ENCODE results near the gene RPL19. TPM values are rescaled to one million over a fixed set of nuclear protein-coding genes. Genes with fewer than 3 reads are reported as not detected.
A peak's percentile ranks its signal among the peaks of the same experiment; 100 is the strongest.

Gene RPL19
- total RNA-seq, 1 experiment from 2014 or later: 2,044 TPM

DNA sequence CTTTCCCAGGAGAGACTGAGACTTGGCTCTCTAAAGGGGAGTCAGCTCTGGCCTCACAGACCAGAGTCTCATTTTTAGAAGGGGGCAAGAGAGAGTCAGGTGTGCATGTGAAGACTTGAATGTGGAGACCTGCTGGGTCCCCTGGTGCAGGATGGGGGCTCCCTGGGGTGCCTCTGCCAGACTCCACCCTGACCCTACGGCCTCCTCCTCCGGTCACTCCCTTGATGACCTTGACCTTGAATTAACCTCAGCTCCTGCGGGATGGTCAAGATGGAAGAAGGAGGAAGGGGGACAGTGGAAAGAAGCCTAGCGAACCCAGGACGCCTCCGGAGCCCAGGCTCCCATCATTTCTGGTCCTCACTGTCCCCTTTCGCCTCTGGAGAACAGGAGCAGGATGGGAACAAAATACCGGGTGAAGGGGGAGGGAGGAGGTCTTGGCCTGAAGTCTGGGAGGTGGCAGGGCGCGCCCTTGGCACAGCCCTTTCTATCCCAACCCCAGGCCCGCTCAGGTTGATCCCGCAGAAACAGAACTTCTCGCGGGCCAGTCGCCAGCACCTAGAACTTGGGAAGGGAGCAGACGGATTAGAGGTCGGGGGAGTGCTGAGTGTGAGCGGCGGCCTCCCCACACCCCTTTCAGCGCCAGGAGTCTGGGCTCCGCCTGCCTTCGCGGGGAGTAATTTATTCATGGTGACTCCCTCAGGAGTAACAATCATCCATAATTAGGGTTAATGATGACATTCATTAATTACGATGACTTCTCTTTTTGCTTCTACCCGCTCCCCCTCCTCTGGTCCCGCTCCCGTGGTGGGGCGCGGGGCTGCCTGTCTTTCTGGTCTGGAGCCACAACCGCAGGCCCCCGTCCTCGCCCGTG lies 24.1 kb downstream of the RPL19 start:
- no peak for DNase-seq (ENCODE audit: low read depth)

DNA sequence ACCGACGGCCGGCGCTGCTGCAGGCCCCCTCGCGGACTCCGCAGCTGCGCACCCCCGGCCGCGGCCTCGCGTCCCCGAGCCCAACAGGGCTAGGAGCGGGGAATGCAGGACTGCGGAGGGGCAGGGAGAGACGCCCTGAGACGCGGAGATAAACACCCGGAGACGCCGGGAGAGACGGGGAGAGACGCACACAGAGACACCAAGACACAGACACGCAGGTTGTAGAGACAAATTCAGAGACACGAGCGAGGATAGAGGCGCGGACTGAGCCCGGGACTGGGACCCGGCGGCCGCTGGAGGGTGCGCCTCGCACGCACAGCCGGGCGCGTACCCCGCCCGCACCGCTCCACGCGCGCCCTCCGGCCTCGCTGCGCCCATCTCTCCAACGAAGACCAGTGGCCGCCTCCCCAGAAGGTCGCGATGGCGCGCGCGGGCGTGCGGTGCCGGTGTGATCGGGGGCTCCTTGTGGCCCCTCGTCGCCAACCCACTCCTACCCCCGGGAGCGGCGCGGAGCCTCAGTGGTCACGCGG lies 24.8 kb downstream of the RPL19 start:
- no peak for DNase-seq (ENCODE audit: low read depth)

DNA sequence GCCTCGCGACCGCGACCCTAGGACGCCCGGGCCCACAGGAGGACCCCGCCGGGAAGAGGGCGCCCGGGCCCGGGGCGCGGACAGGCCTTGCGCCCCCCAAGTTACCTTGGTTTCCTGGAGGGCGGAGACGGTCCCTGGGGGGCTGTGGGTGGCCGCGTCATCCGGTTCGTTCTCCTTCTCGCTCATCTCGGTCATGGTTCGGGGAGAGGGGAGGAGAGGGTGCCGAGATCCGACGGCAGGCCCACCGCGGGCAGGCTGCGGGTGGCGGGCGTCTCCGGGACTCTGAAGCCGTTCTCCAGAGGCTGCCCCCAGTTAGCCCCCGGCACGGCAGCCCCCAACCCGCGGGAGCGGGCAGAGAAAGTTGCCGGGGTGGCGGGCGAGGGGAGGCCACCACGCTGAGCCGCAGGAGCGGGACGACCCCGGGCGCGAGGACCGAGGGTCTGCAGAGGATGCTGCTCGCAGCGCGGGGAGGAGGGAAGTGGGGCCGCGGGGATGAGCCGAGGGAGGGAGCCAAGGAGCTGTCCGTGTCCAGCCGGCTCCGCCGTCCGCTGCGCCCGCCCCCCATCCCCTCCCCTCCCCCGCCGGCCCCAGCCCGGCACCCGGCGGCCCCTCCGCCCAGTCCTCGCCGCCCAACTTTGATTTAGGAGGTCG lies 25.4 kb downstream of the RPL19 start, which contains the start of gene STAC2:
Gene STAC2, minus strand, starts transcription at position 638 of the 651 bp plus-strand sequence. Its CDS starts 443 bp downstream, at position 195.
- no peak for DNase-seq (ENCODE audit: low read depth)

DNA sequence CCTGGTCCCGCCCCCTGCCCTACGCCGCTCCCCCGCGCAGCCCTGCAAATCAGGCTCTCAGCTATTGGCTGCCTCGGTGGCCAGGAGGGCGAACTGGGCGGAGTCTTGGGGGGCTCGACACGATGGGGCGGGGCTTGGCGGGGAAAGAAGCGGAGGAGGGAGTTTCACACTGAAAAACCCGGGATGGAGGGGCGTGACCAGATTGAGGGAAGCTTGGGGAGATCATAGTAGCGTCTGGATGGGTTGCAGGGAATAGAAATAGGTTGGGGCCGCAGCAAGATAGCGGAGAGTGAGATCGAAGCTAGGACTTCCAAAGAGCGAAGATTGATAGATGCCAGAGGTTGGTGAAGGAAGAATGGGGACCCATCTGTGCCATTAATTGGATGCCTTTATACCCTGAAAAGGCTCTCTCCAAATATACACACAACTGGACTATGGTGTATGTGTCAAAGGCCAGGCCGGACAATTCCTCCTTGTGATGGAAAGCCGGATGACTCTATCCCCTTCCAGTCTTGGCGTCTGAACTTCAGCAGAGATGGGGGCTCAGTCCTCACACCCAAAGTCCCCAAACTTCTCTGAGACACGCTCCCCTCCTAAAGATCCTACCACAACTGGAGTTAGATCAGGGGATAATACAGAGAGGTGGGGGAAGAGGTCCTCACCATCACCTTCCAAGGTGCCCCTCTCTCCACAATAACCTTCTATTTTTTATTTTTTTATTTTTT lies 26.0 kb downstream of the RPL19 start:
- DNase-seq (ENCODE audit: low read depth): peak; percentile 73

DNA sequence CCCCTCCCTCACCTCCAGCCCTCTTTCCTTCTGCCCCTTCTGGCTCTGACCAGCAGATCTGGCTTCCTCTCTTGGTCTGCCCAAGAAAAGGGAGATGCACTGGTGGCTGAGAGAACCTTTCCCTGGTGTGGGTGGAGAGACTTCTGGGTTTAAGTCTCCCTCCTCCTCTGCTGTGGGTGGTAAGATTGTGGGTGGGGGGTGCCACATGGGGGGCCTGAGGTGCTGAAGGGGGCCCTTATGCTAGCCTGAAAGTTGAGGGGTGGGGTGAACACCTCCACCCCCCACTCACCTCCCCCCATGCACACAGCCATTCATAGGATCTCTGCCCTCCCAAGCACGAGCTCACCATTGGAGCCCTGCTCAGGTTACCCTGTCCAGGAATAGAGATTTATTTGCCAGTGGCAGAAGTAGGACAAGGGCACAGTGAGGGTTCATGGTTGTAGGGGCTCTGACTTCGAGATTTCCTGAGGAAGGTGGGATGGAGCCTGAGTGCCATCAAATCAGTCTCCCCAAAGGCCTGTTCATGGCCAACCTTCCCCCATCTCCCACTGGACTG lies 27.4 kb downstream of the RPL19 start:
- no peak for DNase-seq (ENCODE audit: low read depth)

DNA sequence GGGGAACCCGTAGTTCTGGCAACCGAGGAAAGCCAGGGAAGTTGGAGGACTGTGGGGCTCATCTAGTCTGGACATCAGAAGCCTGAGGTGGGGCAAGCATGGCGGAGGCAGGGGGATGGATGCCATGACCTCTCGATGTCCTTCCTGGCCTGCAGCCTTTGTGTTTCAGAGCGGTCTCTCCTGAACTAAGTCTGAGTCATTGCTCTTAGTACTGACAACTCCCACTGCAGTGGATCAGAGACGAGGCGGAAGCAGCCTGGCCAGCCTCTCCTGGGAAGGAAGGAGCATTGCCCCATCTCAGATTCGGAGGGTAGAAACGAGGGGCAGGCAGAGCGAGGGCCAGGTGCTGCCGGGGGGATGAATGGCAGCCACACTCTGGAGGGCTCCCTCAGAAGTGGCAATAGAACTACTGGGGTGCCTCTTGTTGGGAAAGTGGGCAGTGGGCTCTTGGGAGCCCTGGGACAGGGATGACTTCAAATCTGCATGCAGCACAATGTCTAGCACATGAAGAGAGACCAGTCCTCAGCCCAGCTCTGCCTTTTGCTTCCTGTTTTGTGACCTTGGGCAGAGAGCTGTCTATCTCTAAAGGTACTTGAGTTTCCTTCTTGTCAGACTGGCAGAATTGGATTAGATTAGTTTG lies 29.3 kb downstream of the RPL19 start:
- peak; percentile 52 for DNase-seq (ENCODE audit: low read depth)

DNA sequence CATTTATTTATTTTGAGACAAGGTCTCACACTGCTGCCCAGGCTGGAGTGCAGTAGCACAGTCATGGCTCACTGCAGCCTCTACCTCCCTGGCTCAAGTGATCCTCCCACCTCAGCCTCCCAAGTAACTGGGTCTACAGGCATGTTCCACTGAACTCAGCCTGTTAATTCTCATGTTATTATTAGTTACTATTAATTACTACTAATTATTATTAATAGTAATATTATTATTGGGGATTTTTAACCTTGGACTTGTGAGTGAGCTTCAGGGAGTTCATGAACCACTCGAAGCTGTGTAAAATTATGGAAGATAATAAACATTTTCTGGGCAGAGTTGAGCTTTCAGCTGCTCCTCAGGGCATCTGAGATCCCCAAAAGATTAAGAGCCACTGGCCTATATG lies 30.3 kb downstream of the RPL19 start:
- no peak for DNase-seq (ENCODE audit: low read depth)

DNA sequence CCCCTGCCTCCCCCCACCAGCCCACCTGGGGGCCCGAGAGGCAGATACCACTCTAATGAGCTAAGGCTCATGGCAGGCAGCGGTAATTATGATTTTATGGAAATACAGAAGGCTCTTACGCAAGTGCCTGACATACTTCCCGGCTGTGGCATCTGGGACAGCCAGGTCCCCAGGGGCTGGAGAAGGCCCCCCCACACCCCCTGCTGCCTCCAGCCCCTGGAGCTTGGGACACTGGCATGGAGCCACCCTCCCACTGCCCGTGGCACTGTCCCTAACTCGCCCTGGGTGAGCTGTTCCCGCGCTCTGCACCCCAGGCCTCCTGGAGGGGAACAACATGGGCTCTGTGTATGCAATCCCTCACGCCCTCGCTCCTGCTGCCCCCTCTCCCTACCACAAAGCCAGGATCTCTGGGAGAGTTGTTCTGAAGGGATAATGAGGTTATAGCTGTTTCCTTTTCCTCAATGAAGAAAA lies 31.0 kb downstream of the RPL19 start:
- DNase-seq (ENCODE audit: low read depth): no peak

DNA sequence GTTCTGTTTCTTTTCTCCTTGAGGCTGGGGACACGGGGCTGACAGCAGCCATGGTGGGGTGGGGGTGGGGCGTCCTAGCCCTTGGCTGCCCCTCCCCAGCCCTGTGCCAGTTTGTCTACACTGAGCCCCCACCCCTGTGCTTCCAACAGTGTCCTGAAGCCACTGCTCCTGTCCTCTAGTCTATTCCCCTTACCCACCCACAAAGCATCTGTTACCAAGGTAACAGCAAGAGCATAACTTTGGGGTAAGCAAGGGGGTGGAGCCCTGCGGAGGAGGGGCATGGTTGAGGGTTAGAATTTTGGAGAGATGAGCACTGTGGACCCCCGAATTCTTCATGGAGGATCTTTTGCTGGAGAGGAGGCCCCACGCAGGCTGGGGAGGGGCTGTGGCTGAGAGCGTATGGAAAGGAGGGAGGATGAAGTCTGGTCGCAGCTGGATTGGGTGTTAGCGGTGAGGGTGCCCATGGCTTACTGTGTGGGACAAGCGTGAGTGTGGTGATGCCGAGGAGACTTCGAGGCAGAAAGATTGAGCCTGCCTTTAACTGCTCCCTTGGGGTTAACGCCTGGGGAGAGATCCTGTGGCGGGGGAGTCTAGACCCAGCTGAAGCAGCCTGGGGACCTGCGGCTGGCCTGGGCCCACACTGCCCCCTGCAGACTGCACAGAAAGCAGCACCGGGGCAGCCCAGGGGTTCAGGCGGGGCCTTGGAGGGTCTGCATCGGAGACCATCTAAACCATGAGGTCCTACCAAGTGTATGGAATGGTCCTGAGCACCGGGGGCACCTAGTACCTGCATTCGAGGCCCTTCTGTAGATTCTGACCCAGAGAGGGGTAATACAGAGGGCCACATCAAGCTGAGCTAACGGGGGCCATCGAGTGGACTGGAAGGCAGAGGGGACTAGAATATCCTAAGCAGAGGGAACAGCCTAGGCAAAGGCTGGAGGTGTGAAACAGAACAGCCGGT lies 31.8 kb downstream of the RPL19 start:
- peak; percentile 41 for DNase-seq (ENCODE audit: low read depth)

DNA sequence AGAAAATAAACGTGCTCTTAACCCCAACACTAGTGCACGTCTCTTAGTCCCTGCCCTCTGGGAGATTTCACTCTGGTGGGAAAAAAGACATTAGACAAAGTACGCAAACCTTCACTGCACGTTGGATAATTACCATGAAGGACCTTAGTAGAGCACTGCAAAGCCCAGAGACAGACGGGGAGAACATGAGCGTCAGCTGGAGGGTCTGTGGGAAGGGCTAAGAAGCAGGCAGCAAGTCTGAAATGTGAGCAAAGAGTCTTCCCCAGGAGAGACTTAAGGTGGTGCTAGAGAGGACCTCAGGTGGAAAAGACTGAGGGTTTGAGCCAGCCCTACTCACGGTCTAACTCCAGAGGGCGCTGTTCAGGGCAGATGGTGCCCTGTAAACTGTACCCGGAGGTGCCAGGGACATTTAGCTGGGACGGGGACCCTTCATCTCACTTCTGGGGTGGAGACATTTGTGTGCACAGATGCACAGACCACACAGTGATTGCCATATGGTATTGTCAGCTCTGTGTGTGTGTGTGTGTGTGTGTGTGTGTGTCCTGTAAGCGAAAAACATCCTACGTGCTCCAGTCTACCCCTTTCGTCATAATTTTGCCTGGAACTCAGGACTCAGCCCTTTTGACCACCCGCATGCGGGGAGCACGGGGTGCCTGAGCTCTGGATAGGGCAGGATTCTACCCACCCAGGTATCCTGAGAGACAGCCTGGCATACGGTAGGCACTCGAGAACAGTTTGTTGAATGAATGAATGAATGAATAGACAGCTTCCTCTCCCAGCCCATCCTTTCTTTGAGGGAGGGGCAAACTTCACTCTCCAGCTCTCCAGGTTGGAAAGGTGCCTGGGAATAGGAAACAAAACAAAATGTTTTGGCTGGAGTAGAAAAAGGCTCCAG lies 35.7 kb downstream of the RPL19 start:
- peak; percentile 41 for DNase-seq (ENCODE audit: low read depth)

DNA sequence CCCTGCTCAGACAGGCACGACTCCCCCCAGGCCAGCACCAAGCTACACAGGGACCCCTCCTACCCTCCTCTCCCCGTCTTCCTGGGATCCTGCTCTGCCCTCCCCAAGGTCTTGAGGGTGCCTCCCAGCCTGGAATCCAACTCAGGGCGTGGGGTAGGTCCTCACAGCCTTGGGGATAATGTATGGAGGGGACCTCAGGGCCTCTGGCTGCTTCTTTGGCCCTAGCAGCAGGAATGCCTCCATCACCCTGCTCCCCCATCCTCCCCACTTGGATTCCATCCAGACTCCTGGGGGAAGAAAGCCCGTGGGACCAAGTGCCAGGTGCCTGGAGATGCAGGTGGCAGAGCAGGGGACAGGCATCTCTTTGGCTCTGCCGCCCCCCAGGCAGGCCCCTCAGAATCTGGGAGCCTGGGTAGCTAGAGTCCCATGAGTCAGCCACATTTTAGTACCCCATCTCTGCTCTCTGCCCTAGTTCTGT lies 36.4 kb downstream of the RPL19 start:
- no peak for DNase-seq (ENCODE audit: low read depth)

DNA sequence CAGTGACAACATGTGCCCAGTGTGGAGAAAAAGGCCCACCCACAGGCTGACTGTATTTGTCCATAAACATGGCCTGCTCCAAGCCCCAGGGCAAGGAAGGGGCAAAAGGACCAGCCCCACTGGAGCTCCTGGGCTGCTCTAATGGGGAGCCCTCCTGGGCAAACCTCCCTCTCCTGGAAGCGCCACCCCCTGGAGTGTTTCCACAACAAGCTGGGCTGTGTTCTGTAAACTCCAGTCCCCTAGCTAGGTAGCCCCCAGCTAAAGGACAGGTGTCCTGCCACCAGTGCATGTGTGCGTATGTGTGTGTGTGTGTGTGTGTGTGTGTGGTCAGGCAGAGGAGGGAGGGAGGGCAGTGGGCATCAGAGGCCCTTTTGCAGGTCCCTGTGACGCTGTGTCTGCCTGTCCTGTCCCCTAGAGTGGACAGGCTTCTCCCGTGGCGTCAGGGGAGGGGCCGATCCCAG lies 36.9 kb downstream of the RPL19 start:
- DNase-seq (ENCODE audit: low read depth): no peak

DNA sequence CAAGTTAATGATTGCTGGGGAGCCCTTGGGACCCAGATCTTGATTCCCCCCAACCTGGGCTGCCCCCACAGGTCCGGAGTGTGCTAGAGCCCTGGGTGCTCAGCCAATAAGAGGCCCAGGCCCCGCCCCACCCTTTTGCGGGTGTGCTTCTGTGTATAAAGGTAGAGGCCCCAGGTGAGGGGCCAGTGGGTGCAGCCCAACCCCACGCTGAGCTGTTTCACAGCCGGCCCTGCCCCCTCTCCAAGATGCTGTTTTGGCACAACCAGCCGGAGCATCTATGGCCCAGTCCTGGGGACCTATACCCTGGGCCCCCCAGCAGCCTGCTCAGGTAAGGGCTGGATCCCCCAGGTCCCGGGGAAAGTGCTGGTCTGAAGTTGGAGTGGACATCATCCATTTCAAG lies 37.5 kb downstream of the RPL19 start:
- no peak for DNase-seq (ENCODE audit: low read depth)

DNA sequence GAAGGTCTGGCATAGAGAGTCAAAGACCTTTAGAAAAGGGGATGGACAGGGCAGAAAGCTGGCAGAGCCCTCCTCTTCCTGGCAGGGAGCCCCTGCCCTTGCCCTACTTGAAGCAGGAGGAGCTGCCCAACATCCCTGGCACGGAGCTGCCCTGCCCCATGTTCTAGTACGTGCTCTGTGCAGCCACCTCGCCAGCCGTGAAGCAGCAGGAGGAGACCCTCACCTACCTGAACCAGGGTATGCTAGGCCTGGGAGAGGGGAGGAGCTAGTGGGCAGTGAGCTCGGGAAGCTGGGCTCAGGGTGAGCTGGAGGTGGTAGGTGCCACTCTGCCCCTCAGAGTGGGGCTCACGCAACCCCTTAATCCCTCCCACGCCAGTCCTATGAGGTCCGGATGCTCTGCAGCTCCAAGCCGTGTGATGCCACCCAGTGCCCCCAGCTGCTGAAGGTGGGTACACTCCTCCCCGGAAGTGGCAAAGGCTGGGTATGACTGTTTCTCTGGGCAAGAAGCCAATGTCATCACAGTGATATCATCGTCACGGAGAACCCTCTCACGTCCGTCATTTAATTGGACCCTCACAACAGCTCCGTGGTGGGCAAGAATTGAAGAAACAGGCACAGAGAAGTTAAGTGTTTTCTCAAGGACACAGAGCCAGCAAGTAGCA lies 38.4 kb downstream of the RPL19 start:
- DNase-seq (ENCODE audit: low read depth): peak; percentile 68

DNA sequence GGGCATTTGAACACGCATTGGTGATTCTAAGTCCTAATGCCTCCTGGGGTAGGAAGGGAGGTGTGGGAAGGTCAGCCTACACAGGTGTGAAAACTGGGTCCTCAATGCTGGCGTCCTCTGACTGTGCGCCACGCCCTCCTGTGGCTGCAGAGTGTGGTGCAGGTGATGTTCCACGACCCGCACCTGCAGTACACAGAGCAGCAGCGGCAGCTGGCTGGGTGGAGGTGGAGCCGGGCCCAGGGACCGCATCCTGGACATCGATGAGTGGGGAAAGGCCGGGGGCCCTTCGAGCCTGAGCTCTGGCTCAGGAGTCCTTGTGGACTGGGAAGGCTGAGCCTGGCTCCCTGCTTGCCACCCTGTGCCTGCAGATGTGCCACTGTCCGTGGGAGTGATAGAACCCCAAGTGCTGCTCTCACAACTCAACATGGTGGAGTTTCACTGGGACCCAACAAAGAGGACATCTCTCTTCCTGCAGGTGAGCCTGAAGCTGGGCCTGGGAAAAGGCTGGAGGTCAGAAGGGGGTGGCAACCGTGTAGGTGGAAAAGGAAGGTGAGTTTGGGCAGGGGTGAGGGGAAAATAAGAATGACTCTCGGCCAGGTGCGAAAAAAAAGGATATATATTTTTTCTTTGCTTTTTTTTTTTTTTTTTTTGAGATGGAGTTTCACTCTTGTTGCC lies 39.7 kb downstream of the RPL19 start:
- no peak for DNase-seq (ENCODE audit: low read depth)

DNA sequence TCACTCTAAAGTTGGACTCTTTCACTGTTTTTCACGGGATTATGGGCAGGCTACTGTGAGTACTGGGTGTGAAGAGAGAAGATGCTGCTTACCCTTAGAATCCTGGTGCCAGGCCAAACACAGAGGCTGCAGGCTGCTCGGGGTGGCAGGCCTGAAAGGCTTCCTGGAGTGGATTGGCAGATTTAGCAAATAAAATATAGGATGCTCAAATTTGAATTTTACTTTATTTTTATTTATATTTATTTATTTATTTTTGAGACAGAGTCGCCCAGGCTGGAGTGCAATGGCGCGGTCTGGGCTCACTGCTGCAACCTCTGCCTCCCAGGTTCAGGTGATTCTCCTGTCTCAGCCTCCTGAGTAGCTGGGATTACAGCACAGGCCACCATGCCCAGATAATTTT lies 40.5 kb downstream of the RPL19 start:
- DNase-seq (ENCODE audit: low read depth): no peak

DNA sequence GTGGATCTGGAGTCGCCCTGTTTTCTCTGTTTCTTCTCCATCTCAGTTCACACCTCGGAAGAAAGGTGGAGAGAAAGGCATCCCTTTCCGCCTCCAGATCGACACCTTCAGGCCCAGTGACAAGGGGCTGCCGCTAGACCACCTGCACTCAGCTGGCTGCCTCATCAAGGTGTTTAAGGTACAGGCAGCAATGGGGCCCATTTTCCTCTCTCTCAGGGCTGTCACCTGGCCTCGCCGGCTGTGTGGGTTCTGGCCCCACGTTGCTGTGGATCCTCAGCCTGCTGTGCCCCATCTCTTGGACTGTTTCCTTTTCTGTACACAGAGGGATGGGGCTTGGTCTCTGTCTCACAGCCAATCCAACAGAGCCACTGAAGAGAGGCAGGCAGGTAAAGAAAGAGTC lies 43.1 kb downstream of the RPL19 start:
- no peak for DNase-seq (ENCODE audit: low read depth)
